Neural progenitor cell (in vitro differentiated cells): ENCODE data around the gene MMP3.

Source experiments
- EZH2 ChIP-seq: fragments of 200-600 bp; sonication (generic); IDR thresholded peaks from 2 replicates; pipeline ENCODE4 v1.6.1; 2017; ENCODE audit warnings: antibody characterized with exemption, mild to moderate bottlenecking, moderate library complexity
- EZH2phosphoT487 ChIP-seq: fragments of 200-600 bp; sonication (generic); IDR thresholded peaks from 2 replicates; pipeline ENCODE4 v1.6.1; 2017; ENCODE audit warnings: antibody characterized with exemption
- TF ChIP-seq, protein P1 (sequence below): fragments of 200-600 bp; sonication (generic); IDR thresholded peaks from 2 replicates; pipeline ENCODE4 v1.5.1; 2017; ENCODE audit warnings: antibody characterized with exemption, mild to moderate bottlenecking

DNA sequence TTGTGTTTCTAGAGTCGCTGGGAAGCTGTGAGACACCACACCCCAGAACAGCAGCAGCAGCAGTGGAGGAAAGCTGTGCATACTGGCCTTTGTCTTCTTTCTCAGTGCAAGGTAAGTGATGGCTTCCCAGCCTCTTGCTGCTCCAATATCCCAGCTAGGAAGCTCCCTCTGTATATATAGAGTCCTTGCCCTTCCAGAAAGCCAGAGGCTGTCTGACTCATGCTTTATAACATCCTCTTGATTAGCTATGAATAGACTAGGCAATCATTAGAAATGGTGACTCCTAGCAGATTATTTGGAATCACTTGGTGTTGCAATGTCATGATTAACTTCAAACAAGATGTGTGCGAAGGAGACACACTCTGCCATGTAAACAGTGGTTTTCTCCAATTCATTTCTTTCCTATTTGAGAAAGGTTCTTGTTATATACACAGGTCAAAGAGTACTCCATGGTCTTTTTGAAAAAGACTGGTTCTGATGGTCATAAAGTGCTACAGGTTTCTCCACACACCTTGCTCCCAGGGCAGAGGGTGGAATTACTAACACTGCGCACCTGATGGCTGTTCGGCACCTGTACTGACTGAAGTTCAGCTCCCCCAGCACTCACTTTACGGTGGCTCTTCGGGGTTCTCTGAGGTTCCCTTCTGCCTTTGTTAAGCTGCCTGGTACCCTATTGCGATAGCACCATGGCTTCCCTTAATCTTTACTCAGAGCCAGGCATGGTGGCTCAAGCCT lies 45.2 kb downstream of the MMP3 start, which contains the start of gene MMP1:
- TF ChIP-seq, protein P1, sequence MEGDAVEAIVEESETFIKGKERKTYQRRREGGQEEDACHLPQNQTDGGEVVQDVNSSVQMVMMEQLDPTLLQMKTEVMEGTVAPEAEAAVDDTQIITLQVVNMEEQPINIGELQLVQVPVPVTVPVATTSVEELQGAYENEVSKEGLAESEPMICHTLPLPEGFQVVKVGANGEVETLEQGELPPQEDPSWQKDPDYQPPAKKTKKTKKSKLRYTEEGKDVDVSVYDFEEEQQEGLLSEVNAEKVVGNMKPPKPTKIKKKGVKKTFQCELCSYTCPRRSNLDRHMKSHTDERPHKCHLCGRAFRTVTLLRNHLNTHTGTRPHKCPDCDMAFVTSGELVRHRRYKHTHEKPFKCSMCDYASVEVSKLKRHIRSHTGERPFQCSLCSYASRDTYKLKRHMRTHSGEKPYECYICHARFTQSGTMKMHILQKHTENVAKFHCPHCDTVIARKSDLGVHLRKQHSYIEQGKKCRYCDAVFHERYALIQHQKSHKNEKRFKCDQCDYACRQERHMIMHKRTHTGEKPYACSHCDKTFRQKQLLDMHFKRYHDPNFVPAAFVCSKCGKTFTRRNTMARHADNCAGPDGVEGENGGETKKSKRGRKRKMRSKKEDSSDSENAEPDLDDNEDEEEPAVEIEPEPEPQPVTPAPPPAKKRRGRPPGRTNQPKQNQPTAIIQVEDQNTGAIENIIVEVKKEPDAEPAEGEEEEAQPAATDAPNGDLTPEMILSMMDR, result no peak
- TF ChIP-seq EZH2phosphoT487 (no peak), EZH2 (no peak)
